HepG2 (cell line): Measurements from ENCODE around the gene TRMT112. TPM values are rescaled to one million over a fixed set of nuclear protein-coding genes. Genes with fewer than 3 reads are reported as not detected.

Source experiments
- ARID2 ChIP-seq: sonication (generic); formaldehyde crosslinking; IDR thresholded peaks from 2 replicates; pipeline ENCODE4 v1.8.1; 2022; ENCODE audit warnings: mild to moderate bottlenecking, missing genetic modification reagents, borderline replicate concordance
- CREB1 ChIP-seq, 2 experiments: fragments of 450-650 bp in 1 of 2; IDR thresholded peaks; 2 replicates each; pipeline ENCODE4 v1.6.1; 2016 to 2017; ENCODE audit warnings: control low read depth in 1 of 2, mild to moderate bottlenecking in 1 of 2, missing compliant biosample characterization in 1 of 2, missing genetic modification characterization in 1 of 2
- E2F2 ChIP-seq: sonication (generic); formaldehyde crosslinking; IDR thresholded peaks from 2 replicates; pipeline ENCODE4 v1.4.0; 2020; ENCODE audit warnings: missing genetic modification reagents, borderline replicate concordance
- HCFC1 ChIP-seq: fragments of 150-350 bp; IDR thresholded peaks from 2 replicates; pipeline ENCODE4 v1.6.1; 2014; ENCODE audit warnings: low read depth, low read length
- HDAC1 ChIP-seq: sonication (generic); formaldehyde crosslinking; IDR thresholded peaks from 2 replicates; pipeline ENCODE4 v1.5.1; 2020; ENCODE audit warnings: mild to moderate bottlenecking, missing genetic modification reagents
- HDAC2 ChIP-seq: sonication (generic); formaldehyde crosslinking; IDR thresholded peaks from 2 replicates; pipeline ENCODE4 v1.4.0; 2020; ENCODE audit warnings: missing genetic modification reagents
- KDM4B ChIP-seq: sonication (generic); formaldehyde crosslinking; IDR thresholded peaks from 2 replicates; pipeline ENCODE4 v1.4.0; 2020; ENCODE audit warnings: missing genetic modification reagents
- KMT2B ChIP-seq: IDR thresholded peaks from 2 replicates; pipeline ENCODE4 v1.6.1; 2016; ENCODE audit warnings: missing genetic modification reagents, missing compliant biosample characterization
- MTA1 ChIP-seq: sonication (generic); formaldehyde crosslinking; IDR thresholded peaks from 2 replicates; pipeline ENCODE4 v1.4.0; 2020; ENCODE audit warnings: missing genetic modification reagents, mild to moderate bottlenecking, borderline replicate concordance
- NFYB ChIP-seq: sonication (generic); formaldehyde crosslinking; IDR thresholded peaks from 2 replicates; pipeline ENCODE4 v1.4.0; 2020; ENCODE audit warnings: missing genetic modification reagents
- NR2F6 ChIP-seq, 2 experiments: IDR thresholded peaks; 2 replicates each; pipeline ENCODE4 v1.6.1; 2016; ENCODE audit warnings: antibody characterized with exemption in 1 of 2, mild to moderate bottlenecking in 1 of 2
- PATZ1 ChIP-seq: sonication (generic); formaldehyde crosslinking; IDR thresholded peaks from 2 replicates; pipeline ENCODE4 v1.4.0; 2020; ENCODE audit warnings: missing genetic modification reagents
- PRMT3 ChIP-seq: sonication (generic); formaldehyde crosslinking; IDR thresholded peaks from 2 replicates; pipeline ENCODE4 v1.8.1; 2022; ENCODE audit warnings: low read depth, mild to moderate bottlenecking, moderate library complexity, missing genetic modification reagents, borderline replicate concordance
- PRPF4 ChIP-seq: fragments of 200-400 bp; formaldehyde crosslinking; IDR thresholded peaks from 2 replicates; pipeline ENCODE4 v1.6.1; 2016; ENCODE audit warnings: low read length, low read depth; ENCODE audit not compliant: poor library complexity, severe bottlenecking
- PTBP1 ChIP-seq: fragments of 200-400 bp; formaldehyde crosslinking; IDR thresholded peaks from 2 replicates; pipeline ENCODE4 v1.6.1; 2018; ENCODE audit warnings: low read length, low read depth; ENCODE audit not compliant: poor library complexity, severe bottlenecking
- RAD21 ChIP-seq: fragments of 450-650 bp; formaldehyde crosslinking; IDR thresholded peaks from 2 replicates; pipeline ENCODE4 v1.5.0; 2020; ENCODE audit warnings: mild to moderate bottlenecking
- RNF2 ChIP-seq: fragments of 450-650 bp; conservative IDR thresholded peaks from 2 replicates; pipeline ENCODE4 v1.6.1; 2016; ENCODE audit warnings: low read depth
- SATB2 ChIP-seq: sonication (generic); formaldehyde crosslinking; IDR thresholded peaks from 2 replicates; pipeline ENCODE4 v1.5.0; 2020; ENCODE audit warnings: missing genetic modification reagents
- SMAD3 ChIP-seq: sonication (generic); formaldehyde crosslinking; IDR thresholded peaks from 2 replicates; pipeline ENCODE4 v1.4.0; 2020; ENCODE audit warnings: missing genetic modification reagents
- ZIK1 ChIP-seq: sonication (generic); formaldehyde crosslinking; IDR thresholded peaks from 2 replicates; pipeline ENCODE4 v1.5.0; 2020; ENCODE audit warnings: mild to moderate bottlenecking, low read depth, missing genetic modification reagents, borderline replicate concordance
- ZNF143 ChIP-seq: sonication (generic); formaldehyde crosslinking; IDR thresholded peaks from 2 replicates; pipeline ENCODE4 v1.4.0; 2020; ENCODE audit warnings: missing genetic modification reagents
- ZNF550 ChIP-seq: sonication (generic); formaldehyde crosslinking; IDR thresholded peaks from 2 replicates; pipeline ENCODE4 v1.4.0; 2020; ENCODE audit warnings: mild to moderate bottlenecking, missing genetic modification reagents, borderline replicate concordance
- ZNF556 ChIP-seq: sonication (generic); formaldehyde crosslinking; IDR thresholded peaks from 2 replicates; pipeline ENCODE4 v1.4.0; 2020; ENCODE audit warnings: mild to moderate bottlenecking, missing genetic modification reagents, borderline replicate concordance
- polyA plus RNA-seq, 8 experiments: library from polyadenylated mRNA; depleted of rRNA in 3 of 8; stranded (reverse) in 7 of 8; unstranded in 1 of 8; fragments of >200 nt; fragmentation: Illumina TruSeq in 4 of 8; extraction: Trizol in 4 of 8; gene quantifications; 2 replicates each; pipeline versions ENCODE4 v1.2.1 to v1.2.3, GENCODE V29; 2011 to 2016; ENCODE audit warnings: low read depth in 4 of 8, missing spikeins in 1 of 8, mixed read lengths in 1 of 8; ENCODE audit not compliant: insufficient read depth in 1 of 8
- total RNA-seq, 5 experiments: library from RNA; depleted of rRNA; stranded (reverse); fragments of >200 nt; fragmentation: Illumina TruSeq; extraction: Trizol; gene quantifications; 2 replicates each; pipeline ENCODE4 v1.2.3, GENCODE V29; 2016; ENCODE audit warnings: low read depth in 1 of 5
- TF ChIP-seq, protein P1 (sequence below): sonication (generic); formaldehyde crosslinking; IDR thresholded peaks from 2 replicates; pipeline ENCODE4 v1.4.0; 2020; ENCODE audit warnings: missing genetic modification reagents

TRMT112 gene
- total and polyA plus RNA-seq, 2 of the 13 experiments (the other 11 are each of a cell fraction or from before 2014, with no cell fraction given), result 186 to 409 TPM

GRCh38 chr11:64306876-64307622 lies 10.3 kb downstream of the TRMT112 start (continued):
- TF ChIP-seq PATZ1 (CRISPR knock-in tag) (peak; percentile 84), ZNF550 (CRISPR knock-in tag) (no peak), NR2F6 (IDR thresholded peaks at IDR 0.05) (no peak), NR2F6 (CRISPR knock-in tag; IDR thresholded peaks at IDR 0.05) (0 out of 2 replicates have a peak, but pooled peaks have one; percentile 28), RAD21 (no peak), HDAC1 (CRISPR knock-in tag) (0 out of 2 replicates have a peak, but pooled peaks have one; percentile 40), HCFC1 (no peak), PRPF4 (peak; percentile 42), KMT2B (CRISPR knock-in tag) (no peak), ARID2 (CRISPR knock-in tag) (0 out of 2 replicates have a peak, but pooled peaks have one; percentile 15), KDM4B (no peak), RNF2 (no peak), E2F2 (CRISPR knock-in tag) (no peak), SMAD3 (CRISPR knock-in tag) (no peak), PRMT3 (CRISPR knock-in tag) (no peak), PTBP1 (no peak), ZNF143 (CRISPR knock-in tag) (no peak), SATB2 (no peak), MTA1 (CRISPR knock-in tag) (0 out of 2 replicates have a peak, but pooled peaks have one; percentile 43), HDAC2 (CRISPR knock-in tag) (0 out of 2 replicates have a peak, but pooled peaks have one; percentile 17), NFYB (CRISPR knock-in tag) (no peak), ZIK1 (CRISPR knock-in tag) (no peak), CREB1 (IDR thresholded peaks at IDR 0.05) (no peak), CREB1 (CRISPR knock-in tag; IDR thresholded peaks at IDR 0.05) (no peak), ZNF556 (CRISPR knock-in tag) (peak; percentile 70)
- TF ChIP-seq, protein P1, sequence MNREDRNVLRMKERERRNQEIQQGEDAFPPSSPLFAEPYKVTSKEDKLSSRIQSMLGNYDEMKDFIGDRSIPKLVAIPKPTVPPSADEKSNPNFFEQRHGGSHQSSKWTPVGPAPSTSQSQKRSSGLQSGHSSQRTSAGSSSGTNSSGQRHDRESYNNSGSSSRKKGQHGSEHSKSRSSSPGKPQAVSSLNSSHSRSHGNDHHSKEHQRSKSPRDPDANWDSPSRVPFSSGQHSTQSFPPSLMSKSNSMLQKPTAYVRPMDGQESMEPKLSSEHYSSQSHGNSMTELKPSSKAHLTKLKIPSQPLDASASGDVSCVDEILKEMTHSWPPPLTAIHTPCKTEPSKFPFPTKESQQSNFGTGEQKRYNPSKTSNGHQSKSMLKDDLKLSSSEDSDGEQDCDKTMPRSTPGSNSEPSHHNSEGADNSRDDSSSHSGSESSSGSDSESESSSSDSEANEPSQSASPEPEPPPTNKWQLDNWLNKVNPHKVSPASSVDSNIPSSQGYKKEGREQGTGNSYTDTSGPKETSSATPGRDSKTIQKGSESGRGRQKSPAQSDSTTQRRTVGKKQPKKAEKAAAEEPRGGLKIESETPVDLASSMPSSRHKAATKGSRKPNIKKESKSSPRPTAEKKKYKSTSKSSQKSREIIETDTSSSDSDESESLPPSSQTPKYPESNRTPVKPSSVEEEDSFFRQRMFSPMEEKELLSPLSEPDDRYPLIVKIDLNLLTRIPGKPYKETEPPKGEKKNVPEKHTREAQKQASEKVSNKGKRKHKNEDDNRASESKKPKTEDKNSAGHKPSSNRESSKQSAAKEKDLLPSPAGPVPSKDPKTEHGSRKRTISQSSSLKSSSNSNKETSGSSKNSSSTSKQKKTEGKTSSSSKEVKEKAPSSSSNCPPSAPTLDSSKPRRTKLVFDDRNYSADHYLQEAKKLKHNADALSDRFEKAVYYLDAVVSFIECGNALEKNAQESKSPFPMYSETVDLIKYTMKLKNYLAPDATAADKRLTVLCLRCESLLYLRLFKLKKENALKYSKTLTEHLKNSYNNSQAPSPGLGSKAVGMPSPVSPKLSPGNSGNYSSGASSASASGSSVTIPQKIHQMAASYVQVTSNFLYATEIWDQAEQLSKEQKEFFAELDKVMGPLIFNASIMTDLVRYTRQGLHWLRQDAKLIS (CRISPR knock-in tag), result no peak
